CD14-positive monocyte (primary cell): ENCODE data around the gene MDN1. TPM values are rescaled to one million over a fixed set of nuclear protein-coding genes. Genes with fewer than 3 reads are reported as not detected.

ENCODE experiments used
- DNase-seq, 3 donors: peaks; one replicate each; pipeline ENCODE4 v3.0.0-alpha.2; 2011 to 2022
- H2AFZ ChIP-seq: 2 replicates; pipeline ENCODE4 v1.6.0; 2012; ENCODE audit warnings: mild to moderate bottlenecking, low read depth, low read length, inconsistent platforms; ENCODE audit not compliant: insufficient read depth, poor library complexity, severe bottlenecking
- H3K27ac ChIP-seq, 2 donors: 1 replicate in 1 of 2; 2 replicates in 1 of 2; pipeline ENCODE4 v1.5.1; 2012 to 2013; ENCODE audit warnings: low read length in 2 of 2, control low read depth in 1 of 2, inconsistent platforms in 1 of 2, low read depth in 1 of 2, mild to moderate bottlenecking in 1 of 2
- H3K27me3 ChIP-seq, 2 donors: one replicate each; pipeline versions ENCODE4 v1.6.0 to v1.6.1; 2011 to 2013; ENCODE audit warnings: low read length in 2 of 2; ENCODE audit not compliant: control insufficient read depth in 2 of 2, insufficient read depth in 2 of 2
- H3K36me3 ChIP-seq, 2 donors: replicated peaks in 1 of 2; 1 replicate in 1 of 2; 2 replicates in 1 of 2; pipeline versions ENCODE4 v1.5.1 to v1.6.1; 2012 to 2013; ENCODE audit warnings: low read length in 2 of 2, control low read depth in 1 of 2, inconsistent platforms in 1 of 2, mild to moderate bottlenecking in 1 of 2; ENCODE audit not compliant: insufficient read depth in 2 of 2, control insufficient read depth in 1 of 2
- H3K4me1 ChIP-seq, 2 donors: 1 replicate in 1 of 2; 2 replicates in 1 of 2; pipeline versions ENCODE4 v1.5.1 to v1.6.1; 2012 to 2013; ENCODE audit warnings: low read length in 2 of 2, control low read depth in 1 of 2, inconsistent platforms in 1 of 2, mild to moderate bottlenecking in 1 of 2, moderate library complexity in 1 of 2; ENCODE audit not compliant: insufficient read depth in 2 of 2, control insufficient read depth in 1 of 2
- H3K4me2 ChIP-seq: replicated peaks from 2 replicates; pipeline ENCODE3; 2012; ENCODE audit warnings: low read length, moderate library complexity, mild to moderate bottlenecking; ENCODE audit not compliant: poor library complexity, severe bottlenecking; ENCODE audit errors: extremely low read depth
- H3K4me3 ChIP-seq, 3 experiments: fragments of 200-600 bp in 1 of 3; sonication (generic) in 1 of 3; replicated peaks in 1 of 3; 1 replicate in 2 of 3; 2 replicates in 1 of 3; pipeline ENCODE4 v1.5.1; 2011 to 2013; ENCODE audit warnings: low read length in 3 of 3, mild to moderate bottlenecking in 3 of 3, control low read depth in 2 of 3, low read depth in 2 of 3, inconsistent platforms in 1 of 3, moderate library complexity in 1 of 3
- H3K79me2 ChIP-seq: 2 replicates; pipeline ENCODE4 v1.6.0; 2012; ENCODE audit warnings: mild to moderate bottlenecking, control low read depth, inconsistent platforms, low read length, moderate library complexity; ENCODE audit not compliant: insufficient read depth
- H3K9ac ChIP-seq: 2 replicates; pipeline ENCODE4 v1.6.0; 2017; ENCODE audit warnings: low read length, mild to moderate bottlenecking; ENCODE audit not compliant: insufficient read depth, poor library complexity, severe bottlenecking
- H3K9me3 ChIP-seq, 2 donors: replicated peaks in 1 of 2; 1 replicate in 1 of 2; 2 replicates in 1 of 2; pipeline versions ENCODE4 v1.5.1 to v1.6.1; 2012 to 2013; ENCODE audit warnings: low read length in 2 of 2, control low read depth in 1 of 2; ENCODE audit not compliant: control insufficient read depth in 1 of 2, insufficient read depth in 1 of 2
- H4K20me1 ChIP-seq: 2 replicates; pipeline ENCODE4 v1.6.0; 2012; ENCODE audit warnings: mild to moderate bottlenecking, low read length, control low read depth, moderate library complexity; ENCODE audit not compliant: insufficient read depth
- H3K27ac Mint-ChIP-seq, 7 donors: one replicate each; pipeline ENCODE4 v1.8.0; 2020; ENCODE audit warnings: mild to moderate bottlenecking in 7 of 7, mixed read lengths in 7 of 7, moderate library complexity in 6 of 7, inconsistent platforms in 2 of 7
- H3K27me3 Mint-ChIP-seq, 3 donors: one replicate each; pipeline ENCODE4 v1.8.0; 2021 to 2022; ENCODE audit warnings: low read depth in 3 of 3, mild to moderate bottlenecking in 3 of 3, mixed read lengths in 3 of 3, moderate library complexity in 3 of 3, inconsistent platforms in 1 of 3
- H3K36me3 Mint-ChIP-seq, 2 donors: one replicate each; pipeline ENCODE4 v1.8.0; 2020; ENCODE audit warnings: mixed read lengths in 2 of 2, inconsistent platforms in 1 of 2, mild to moderate bottlenecking in 1 of 2
- H3K4me1 Mint-ChIP-seq: one replicate; pipeline ENCODE4 v1.8.0; 2020; ENCODE audit warnings: mild to moderate bottlenecking, mixed read lengths
- H3K4me3 Mint-ChIP-seq, 2 donors: one replicate each; pipeline ENCODE4 v1.8.0; 2020; ENCODE audit warnings: mild to moderate bottlenecking in 2 of 2, mixed read lengths in 2 of 2, moderate library complexity in 1 of 2
- H3K9me3 Mint-ChIP-seq, 7 donors: one replicate each; pipeline ENCODE4 v1.8.0; 2020 to 2022; ENCODE audit warnings: mixed read lengths in 7 of 7, mild to moderate bottlenecking in 6 of 7, moderate library complexity in 6 of 7, inconsistent platforms in 2 of 7
- WGBS: methylation state at CpG from one replicate; pipeline ENCODE4 v1.1.5; 2013; ENCODE audit warnings: missing lambda C conversion rate; ENCODE audit not compliant: insufficient coverage; 5-methylcytosine and 5-hydroxymethylcytosine counted together
- intact Hi-C, 2 donors: fragments of 100-400 bp; cut with micrococcal nuclease; formaldehyde crosslinking; loops; one replicate each; pipeline versions ENCODE4 v1.15.0 to v1.15.1; 2023
- polyA plus RNA-seq, 3 donors: library from polyadenylated mRNA; depleted of rRNA in 1 of 3; unstranded in 2 of 3; stranded (reverse) in 1 of 3; fragments of 300-500 nt in 2 of 3; fragments of >200 nt in 1 of 3; fragmentation: Illumina TruSeq in 2 of 3; gene quantifications; 1 replicate in 2 of 3; 2 replicates in 1 of 3; pipeline ENCODE4 v1.2.3, GENCODE V29; 2012 to 2021
- TF ChIP-seq, protein P1 (sequence below): fragments of 200-600 bp; IDR thresholded peaks from one replicate; pipeline ENCODE4 v1.8.0; 2022; ENCODE audit warnings: antibody characterized with exemption, mild to moderate bottlenecking

The MDN1 gene
- polyA plus RNA-seq, 3 donors = 0.61 to 6.6 (median 1.8) TPM

DNA sequence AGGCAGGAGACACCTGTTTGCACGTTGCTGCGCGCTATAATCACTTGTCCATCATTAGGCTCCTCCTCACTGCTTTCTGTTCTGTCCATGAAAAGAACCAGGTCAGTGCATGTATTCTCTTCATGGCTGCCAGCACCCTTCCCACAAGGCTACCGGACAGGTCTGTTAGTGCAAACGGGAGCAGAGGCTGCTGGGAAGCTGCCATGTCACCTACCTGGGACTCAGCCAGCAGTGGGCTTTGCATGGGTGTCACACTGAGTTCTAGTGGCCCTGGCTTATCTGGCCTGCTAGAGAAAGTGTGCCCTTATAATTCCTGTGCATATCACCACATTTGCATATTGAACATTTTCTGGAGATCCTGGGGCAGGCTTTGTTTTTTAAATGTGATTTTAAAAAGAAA, 205.8 kb downstream of the MDN1 start:
- no peak overlapping the region for H3K9ac ChIP-seq
- H2AFZ ChIP-seq = no peak overlapping the region
- DNase-seq = no peak
- no peak overlapping the region for H3K4me2 ChIP-seq
- Mint-ChIP-seq H3K36me3 (no peaks in the 10 kb centered on the region), H3K27me3 (peaks cover 0 to 6% (median 5%) of the 10 kb centered on the region in 3 donors), H3K4me1 (peaks cover 8% of the 10 kb centered on the region), H3K4me3 (no peak overlapping the region), H3K27ac (no peak overlapping the region), H3K9me3 (peaks cover 0 to 2% (median 0%) of the 10 kb centered on the region in 7 donors)
- no peaks in the 10 kb centered on the region for H3K36me3 ChIP-seq
- no peak overlapping the region for H3K4me3 ChIP-seq
- H4K20me1 ChIP-seq = no peaks in the 10 kb centered on the region
- TF ChIP-seq, protein P1, sequence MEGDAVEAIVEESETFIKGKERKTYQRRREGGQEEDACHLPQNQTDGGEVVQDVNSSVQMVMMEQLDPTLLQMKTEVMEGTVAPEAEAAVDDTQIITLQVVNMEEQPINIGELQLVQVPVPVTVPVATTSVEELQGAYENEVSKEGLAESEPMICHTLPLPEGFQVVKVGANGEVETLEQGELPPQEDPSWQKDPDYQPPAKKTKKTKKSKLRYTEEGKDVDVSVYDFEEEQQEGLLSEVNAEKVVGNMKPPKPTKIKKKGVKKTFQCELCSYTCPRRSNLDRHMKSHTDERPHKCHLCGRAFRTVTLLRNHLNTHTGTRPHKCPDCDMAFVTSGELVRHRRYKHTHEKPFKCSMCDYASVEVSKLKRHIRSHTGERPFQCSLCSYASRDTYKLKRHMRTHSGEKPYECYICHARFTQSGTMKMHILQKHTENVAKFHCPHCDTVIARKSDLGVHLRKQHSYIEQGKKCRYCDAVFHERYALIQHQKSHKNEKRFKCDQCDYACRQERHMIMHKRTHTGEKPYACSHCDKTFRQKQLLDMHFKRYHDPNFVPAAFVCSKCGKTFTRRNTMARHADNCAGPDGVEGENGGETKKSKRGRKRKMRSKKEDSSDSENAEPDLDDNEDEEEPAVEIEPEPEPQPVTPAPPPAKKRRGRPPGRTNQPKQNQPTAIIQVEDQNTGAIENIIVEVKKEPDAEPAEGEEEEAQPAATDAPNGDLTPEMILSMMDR = no peak
- no peaks in the 10 kb centered on the region for H3K79me2 ChIP-seq
- H3K27ac ChIP-seq = no peak overlapping the region
- no peaks in the 10 kb centered on the region for H3K9me3 ChIP-seq
- 95% methylated on average over 2 of the region's 5 CpGs for WGBS
- intact Hi-C loops = loop anchor here in 1 of 2 donors (5.0 kb wide), 1 partner anchor 241 kb away; no protein-coding TSS in a partner anchor
- H3K27me3 ChIP-seq = no peaks in the 10 kb centered on the region
- H3K4me1 ChIP-seq = no peaks in the 10 kb centered on the region

DNA sequence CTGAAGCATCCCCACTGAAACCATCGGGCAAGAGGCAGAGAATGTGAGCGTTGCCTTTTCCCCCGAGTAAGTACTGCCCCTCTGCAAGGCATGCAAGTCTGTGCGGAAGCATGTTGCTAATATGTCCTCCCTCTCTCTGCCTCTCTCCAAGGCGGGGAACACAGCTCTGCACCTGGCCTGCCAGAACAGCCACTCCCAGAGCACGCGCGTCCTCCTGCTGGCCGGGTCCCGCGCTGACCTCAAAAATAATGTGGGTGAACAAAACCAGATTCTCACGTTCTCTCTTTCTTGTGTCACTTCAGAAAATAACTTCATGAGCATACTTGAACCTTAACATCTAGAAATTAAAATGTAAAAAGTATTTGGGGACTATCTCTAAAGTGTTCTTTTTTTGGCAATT, 207.5 kb downstream of the MDN1 start:
- no peaks in the 10 kb centered on the region for H3K79me2 ChIP-seq
- no peaks in the 10 kb centered on the region for H3K27me3 ChIP-seq
- H3K4me1 Mint-ChIP-seq = peaks cover 8% of the 10 kb centered on the region
- intact Hi-C loops = loop anchor here in 1 of 2 donors (5.0 kb wide), 1 partner anchor 240 kb away; no protein-coding TSS in a partner anchor
- no peaks in the 10 kb centered on the region for H3K36me3 Mint-ChIP-seq
- H2AFZ ChIP-seq = no peak overlapping the region
- H3K9ac ChIP-seq = no peak overlapping the region
- H3K27me3 Mint-ChIP-seq = peaks cover 0 to 5% (median 5%) of the 10 kb centered on the region in 3 donors
- no peak for DNase-seq
- 96% methylated on average over 9 of the region's 12 CpGs for WGBS
- no peaks in the 10 kb centered on the region for H3K9me3 ChIP-seq
- no peak overlapping the region for H3K4me3 ChIP-seq
- no peak overlapping the region for H3K4me3 Mint-ChIP-seq
- no peak overlapping the region for H3K27ac ChIP-seq
- TF ChIP-seq, protein P1 = no peak
- H4K20me1 ChIP-seq = no peaks in the 10 kb centered on the region
- peak overlapping the region in 1 of 7 donors; percentile 33 for H3K27ac Mint-ChIP-seq
- H3K9me3 Mint-ChIP-seq = peaks cover 0 to 2% (median 0%) of the 10 kb centered on the region in 7 donors
- H3K4me1 ChIP-seq = no peaks in the 10 kb centered on the region
- H3K36me3 ChIP-seq = no peaks in the 10 kb centered on the region
- no peak overlapping the region for H3K4me2 ChIP-seq
